PC-9 (cell line): Measurements from ENCODE around the gene SLC38A1.

Experiments used
- EZH2 ChIP-seq: fragments of 200-600 bp; sonication (generic); IDR thresholded peaks from 2 replicates; pipeline ENCODE4 v1.8.0; 2017; ENCODE audit warnings: antibody characterized with exemption, low read depth
- TF ChIP-seq, protein P1 (sequence below): fragments of 200-600 bp; sonication (generic); conservative IDR thresholded peaks from 2 replicates; pipeline ENCODE4 v1.6.1; 2017; ENCODE audit warnings: mixed run types, antibody characterized with exemption, mild to moderate bottlenecking, moderate library complexity

DNA sequence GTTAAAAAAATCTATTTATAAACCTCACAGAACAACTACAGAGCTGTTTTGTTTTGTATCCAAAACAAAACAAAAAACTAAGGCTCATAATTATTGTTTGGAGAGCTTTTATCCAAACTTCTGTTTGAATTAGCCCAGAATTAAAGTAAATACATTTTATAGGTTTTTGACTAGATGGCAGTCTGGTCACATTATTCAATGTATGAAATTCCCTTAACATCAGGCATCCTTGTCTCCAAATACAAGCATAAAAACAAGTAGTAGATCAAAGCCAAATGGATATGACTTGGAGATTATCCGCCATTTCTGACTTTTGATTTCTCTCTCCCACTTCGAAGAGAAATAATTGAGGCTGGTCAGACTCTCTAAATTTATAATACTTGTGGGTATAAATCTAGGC, 63.5 kb downstream of the SLC38A1 start:
- TF ChIP-seq, protein P1, sequence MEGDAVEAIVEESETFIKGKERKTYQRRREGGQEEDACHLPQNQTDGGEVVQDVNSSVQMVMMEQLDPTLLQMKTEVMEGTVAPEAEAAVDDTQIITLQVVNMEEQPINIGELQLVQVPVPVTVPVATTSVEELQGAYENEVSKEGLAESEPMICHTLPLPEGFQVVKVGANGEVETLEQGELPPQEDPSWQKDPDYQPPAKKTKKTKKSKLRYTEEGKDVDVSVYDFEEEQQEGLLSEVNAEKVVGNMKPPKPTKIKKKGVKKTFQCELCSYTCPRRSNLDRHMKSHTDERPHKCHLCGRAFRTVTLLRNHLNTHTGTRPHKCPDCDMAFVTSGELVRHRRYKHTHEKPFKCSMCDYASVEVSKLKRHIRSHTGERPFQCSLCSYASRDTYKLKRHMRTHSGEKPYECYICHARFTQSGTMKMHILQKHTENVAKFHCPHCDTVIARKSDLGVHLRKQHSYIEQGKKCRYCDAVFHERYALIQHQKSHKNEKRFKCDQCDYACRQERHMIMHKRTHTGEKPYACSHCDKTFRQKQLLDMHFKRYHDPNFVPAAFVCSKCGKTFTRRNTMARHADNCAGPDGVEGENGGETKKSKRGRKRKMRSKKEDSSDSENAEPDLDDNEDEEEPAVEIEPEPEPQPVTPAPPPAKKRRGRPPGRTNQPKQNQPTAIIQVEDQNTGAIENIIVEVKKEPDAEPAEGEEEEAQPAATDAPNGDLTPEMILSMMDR, result no peak
- TF ChIP-seq EZH2, result no peak
